Progenitor cell of endocrine pancreas (in vitro differentiated cells): ENCODE measurements around the gene TMEM250. TPM values are rescaled to one million over a fixed set of nuclear protein-coding genes. Genes with fewer than 3 reads are reported as not detected.
A peak's percentile ranks its signal among the peaks of the same experiment; 100 is the strongest.

Experiments used
- DNase-seq: peaks from one replicate; pipeline ENCODE4 v3.0.0; 2021; ENCODE audit warnings: low spot score; ENCODE audit not compliant: unreplicated experiment
- H3K27ac Mint-ChIP-seq: 2 replicates; pipeline ENCODE4 v1.8.0; 2021; ENCODE audit warnings: mild to moderate bottlenecking, moderate library complexity, mixed read lengths
- H3K27me3 Mint-ChIP-seq: 2 replicates; pipeline ENCODE4 v1.8.0; 2021; ENCODE audit warnings: mixed read lengths
- H3K36me3 Mint-ChIP-seq: 2 replicates; pipeline ENCODE4 v1.8.0; 2022; ENCODE audit warnings: mixed read lengths; ENCODE audit not compliant: insufficient read depth
- H3K4me1 Mint-ChIP-seq: 2 replicates; pipeline ENCODE4 v1.8.0; 2021; ENCODE audit warnings: low read depth, mixed read lengths
- H3K4me3 Mint-ChIP-seq: 2 replicates; pipeline ENCODE4 v1.8.0; 2021; ENCODE audit warnings: low read depth, mild to moderate bottlenecking, moderate library complexity, mixed read lengths
- H3K9me3 Mint-ChIP-seq: 2 replicates; pipeline ENCODE4 v1.8.0; 2021; ENCODE audit warnings: low read depth, mixed read lengths
- CTCF ChIP-seq: fragments of 200-600 bp; sonication (generic); IDR thresholded peaks from one replicate; pipeline ENCODE4 v1.5.0; 2021; ENCODE audit warnings: antibody characterized with exemption, mild to moderate bottlenecking; ENCODE audit not compliant: unreplicated experiment
- total RNA-seq: library from RNA; stranded (reverse); gene quantifications from 2 replicates; pipeline ENCODE4 v1.2.1, GENCODE V29; 2021

Gene TMEM250
- total RNA-seq, 1 donor from 2014 or later: 39.5 TPM

GRCh38 chr9:136145580-136145979 lies 26.9 kb upstream of the TMEM250 start:
- H3K9me3 Mint-ChIP-seq: no peaks in the 10 kb centered on the region
- no peaks in the 10 kb centered on the region for H3K36me3 Mint-ChIP-seq
- no peak for DNase-seq
- no peaks in the 10 kb centered on the region for H3K27me3 Mint-ChIP-seq
- H3K27ac Mint-ChIP-seq: no peak overlapping the region
- H3K4me1 Mint-ChIP-seq: peaks cover 2% of the 10 kb centered on the region
- no peak for TF ChIP-seq CTCF
- H3K4me3 Mint-ChIP-seq: no peak overlapping the region

GRCh38 chr9:136144450-136144849 lies 25.8 kb upstream of the TMEM250 start:
- Mint-ChIP-seq H3K9me3 (no peaks in the 10 kb centered on the region), H3K4me1 (peaks cover 2% of the 10 kb centered on the region), H3K27ac (no peak overlapping the region), H3K4me3 (no peak overlapping the region), H3K27me3 (no peaks in the 10 kb centered on the region), H3K36me3 (no peaks in the 10 kb centered on the region)
- no peak for DNase-seq
- no peak for TF ChIP-seq CTCF

- H3K27me3 Mint-ChIP-seq: peaks cover 2% of the 10 kb centered on the region
- DNase-seq: no peak
- H3K4me1 Mint-ChIP-seq: peaks cover 2% of the 10 kb centered on the region
- no peaks in the 10 kb centered on the region for H3K36me3 Mint-ChIP-seq
- peak; percentile 51 for TF ChIP-seq CTCF
- H3K27ac Mint-ChIP-seq: no peak overlapping the region
- no peaks in the 10 kb centered on the region for H3K9me3 Mint-ChIP-seq
- no peak overlapping the region for H3K4me3 Mint-ChIP-seq
Measured at GRCh38 chr9:136143215-136144001, 24.7 kb upstream of the TMEM250 start.

GRCh38 chr9:136142859-136143214 lies 24.2 kb upstream of the TMEM250 start:
- H3K4me1 Mint-ChIP-seq: peaks cover 2% of the 10 kb centered on the region
- no peak overlapping the region for H3K27ac Mint-ChIP-seq
- H3K4me3 Mint-ChIP-seq: no peak overlapping the region
- H3K27me3 Mint-ChIP-seq: peaks cover 2% of the 10 kb centered on the region
- no peaks in the 10 kb centered on the region for H3K36me3 Mint-ChIP-seq
- no peak for DNase-seq
- H3K9me3 Mint-ChIP-seq: no peaks in the 10 kb centered on the region
- TF ChIP-seq CTCF: no peak

- TF ChIP-seq CTCF: no peak
- Mint-ChIP-seq H3K27me3 (peaks cover 2% of the 10 kb centered on the region), H3K9me3 (no peaks in the 10 kb centered on the region), H3K4me3 (no peak overlapping the region), H3K4me1 (peaks cover 2% of the 10 kb centered on the region), H3K36me3 (no peaks in the 10 kb centered on the region), H3K27ac (no peak overlapping the region)
- DNase-seq: no peak
Measured at GRCh38 chr9:136142414-136142796, 23.7 kb upstream of the TMEM250 start.
